ENCODE measurements around the gene DOCK3.

The DOCK3 gene

GRCh38 chr3:50850639-50851511, 176.1 kb downstream of the DOCK3 start:
- no peaks in the 10 kb centered on the region for H3K9me3 ChIP-seq (ENCODE audit: control insufficient read depth, insufficient read depth, low read length)
- no peaks in the 10 kb centered on the region for H3K4me1 ChIP-seq (ENCODE audit: control insufficient read depth, low read length)
- H4K20me1 ChIP-seq (ENCODE audit: control insufficient read depth, insufficient read depth, low read depth, low read length) = no peaks in the 10 kb centered on the region
- no peaks in the 10 kb centered on the region for H3K36me3 ChIP-seq (ENCODE audit: control insufficient read depth, low read length)
- no peak overlapping the region for H3K4me2 ChIP-seq (ENCODE audit: low read length)
- TF ChIP-seq EZH2phosphoT487 (IDR thresholded peaks at IDR 0.05; ENCODE audit: borderline replicate concordance, low read length) (no peak), CTCF (IDR thresholded peaks at IDR 0.05; ENCODE audit: low read depth, low read length, poor library complexity, severe bottlenecking) (no peak)
- no peaks in the 10 kb centered on the region for H3K27me3 ChIP-seq (ENCODE audit: control insufficient read depth, low read length)
- H3K79me2 ChIP-seq (ENCODE audit: control insufficient read depth, low read length) = no peaks in the 10 kb centered on the region
- no peak overlapping the region for H3K27ac ChIP-seq (ENCODE audit: low read depth, low read length)
- no peaks in the 10 kb centered on the region for H3F3A ChIP-seq (ENCODE audit: control insufficient read depth, insufficient read depth)
- H3K9me2 ChIP-seq (replicated peaks; ENCODE audit: control insufficient read depth, low read length) = no peaks in the 10 kb centered on the region
- H3K4me3 ChIP-seq (ENCODE audit: low read length) = no peak overlapping the region

- TF ChIP-seq CTCF (IDR thresholded peaks at IDR 0.05; ENCODE audit: low read depth, low read length, poor library complexity, severe bottlenecking) (no peak), EZH2phosphoT487 (IDR thresholded peaks at IDR 0.05; ENCODE audit: borderline replicate concordance, low read length) (no peak)
- H3K4me1 ChIP-seq (ENCODE audit: control insufficient read depth, low read length) = no peaks in the 10 kb centered on the region
- no peak overlapping the region for H3K27ac ChIP-seq (ENCODE audit: low read depth, low read length)
- no peaks in the 10 kb centered on the region for H3K9me2 ChIP-seq (replicated peaks; ENCODE audit: control insufficient read depth, low read length)
- no peaks in the 10 kb centered on the region for H3K27me3 ChIP-seq (ENCODE audit: control insufficient read depth, low read length)
- no peaks in the 10 kb centered on the region for H3F3A ChIP-seq (ENCODE audit: control insufficient read depth, insufficient read depth)
- H4K20me1 ChIP-seq (ENCODE audit: control insufficient read depth, insufficient read depth, low read depth, low read length) = no peaks in the 10 kb centered on the region
- H3K36me3 ChIP-seq (ENCODE audit: control insufficient read depth, low read length) = no peaks in the 10 kb centered on the region
- H3K4me2 ChIP-seq (ENCODE audit: low read length) = no peak overlapping the region
- H3K9me3 ChIP-seq (ENCODE audit: control insufficient read depth, insufficient read depth, low read length) = no peaks in the 10 kb centered on the region
- no peak overlapping the region for H3K4me3 ChIP-seq (ENCODE audit: low read length)
- H3K79me2 ChIP-seq (ENCODE audit: control insufficient read depth, low read length) = no peaks in the 10 kb centered on the region
These were observed 179.2 kb downstream of the DOCK3 start for GRCh38 chr3:50853936-50854335.

GRCh38 chr3:50862221-50862620, 187.5 kb downstream of the DOCK3 start:
- H3F3A ChIP-seq (ENCODE audit: control insufficient read depth, insufficient read depth) = no peaks in the 10 kb centered on the region
- no peaks in the 10 kb centered on the region for H3K4me1 ChIP-seq (ENCODE audit: control insufficient read depth, low read length)
- no peaks in the 10 kb centered on the region for H4K20me1 ChIP-seq (ENCODE audit: control insufficient read depth, insufficient read depth, low read depth, low read length)
- no peak for TF ChIP-seq EZH2phosphoT487 (IDR thresholded peaks at IDR 0.05; ENCODE audit: borderline replicate concordance, low read length)
- H3K27ac ChIP-seq (ENCODE audit: low read depth, low read length) = no peak overlapping the region
- H3K27me3 ChIP-seq (ENCODE audit: control insufficient read depth, low read length) = no peaks in the 10 kb centered on the region
- no peak overlapping the region for H3K4me2 ChIP-seq (ENCODE audit: low read length)
- no peaks in the 10 kb centered on the region for H3K36me3 ChIP-seq (ENCODE audit: control insufficient read depth, low read length)
- no peaks in the 10 kb centered on the region for H3K9me3 ChIP-seq (ENCODE audit: control insufficient read depth, insufficient read depth, low read length)
- no peak overlapping the region for H3K4me3 ChIP-seq (ENCODE audit: low read length)
- no peaks in the 10 kb centered on the region for H3K9me2 ChIP-seq (replicated peaks; ENCODE audit: control insufficient read depth, low read length)
- H3K79me2 ChIP-seq (ENCODE audit: control insufficient read depth, low read length) = no peaks in the 10 kb centered on the region

All from DOHH2 (cell line).